IMR-90 (cell line): Measurements from ENCODE around the gene CREG2. TPM values are rescaled to one million over a fixed set of nuclear protein-coding genes. Genes with fewer than 3 reads are reported as not detected.

Source experiments
- ATAC-seq: fragments of 200-7000 bp; cut with Tn5 transposase; 2 replicates; pipeline ENCODE4 v1.9.1; 2020; ENCODE audit warnings: low read depth, mild to moderate bottlenecking, moderate library complexity
- BruUV-seq: library from RNA; stranded (reverse); fragments of 400-500 nt; replicated peaks from 2 replicates; lab custom pipeline; 2021; lab: Mats Ljungman, UMichigan
- CTCF ChIA-PET: fragments of 300-600 bp; formaldehyde crosslinking; extraction: SDS; loops from one replicate; lab custom pipeline; 2021; ENCODE audit warnings: antibody characterized with exemption; lab: Yijun Ruan, JAX
- POLR2A ChIA-PET: fragments of 300-600 bp; sonication (Branson Sonifier 250); formaldehyde crosslinking; loops from one replicate; lab custom pipeline; 2022; ENCODE audit warnings: antibody characterized with exemption; ENCODE audit not compliant: unreplicated experiment; lab: Charles Lee
- DNase-seq: peaks from one replicate; pipeline ENCODE4 v3.0.0; 2013
- H2AFZ ChIP-seq: replicated peaks from 2 replicates; pipeline ENCODE3; 2013; ENCODE audit warnings: low read length, mild to moderate bottlenecking; ENCODE audit not compliant: poor library complexity
- H2AK5ac ChIP-seq: 2 replicates; pipeline ENCODE4 v1.6.1; 2013; ENCODE audit warnings: low read depth, low read length, inconsistent platforms
- H2AK9ac ChIP-seq: replicated peaks from 2 replicates; pipeline ENCODE3; 2013; ENCODE audit warnings: mild to moderate bottlenecking, low read depth, low read length, moderate library complexity; ENCODE audit not compliant: poor library complexity
- H2BK120ac ChIP-seq: 2 replicates; pipeline ENCODE4 v1.6.1; 2013; ENCODE audit warnings: low read depth, low read length, inconsistent platforms
- H2BK15ac ChIP-seq: 3 replicates; pipeline ENCODE4 v1.6.1; 2013; ENCODE audit warnings: low read depth, low read length, inconsistent platforms
- H2BK20ac ChIP-seq: 2 replicates; pipeline ENCODE4 v1.6.1; 2013; ENCODE audit warnings: low read depth, mild to moderate bottlenecking, inconsistent platforms, low read length, moderate library complexity
- H2BK5ac ChIP-seq: 2 replicates; pipeline ENCODE4 v1.6.1; 2013; ENCODE audit warnings: mild to moderate bottlenecking, low read depth, low read length, inconsistent platforms; ENCODE audit not compliant: poor library complexity, severe bottlenecking
- H3K14ac ChIP-seq: replicated peaks from 2 replicates; pipeline ENCODE4 v1.6.1; 2013; ENCODE audit warnings: low read depth, low read length, inconsistent platforms
- H3K18ac ChIP-seq: 2 replicates; pipeline ENCODE4 v1.6.1; 2013; ENCODE audit warnings: low read depth, low read length, control low read depth
- H3K23ac ChIP-seq: 2 replicates; pipeline ENCODE4 v1.6.1; 2013; ENCODE audit warnings: low read depth, low read length, inconsistent platforms
- H3K27ac ChIP-seq: 2 replicates; pipeline ENCODE4 v1.5.1; 2013; ENCODE audit warnings: mild to moderate bottlenecking, control low read depth, low read length; ENCODE audit not compliant: insufficient read depth
- H3K27me3 ChIP-seq: 2 replicates; pipeline ENCODE4 v1.6.1; 2013; ENCODE audit warnings: low read length; ENCODE audit not compliant: control insufficient read depth, insufficient read depth
- H3K36me3 ChIP-seq: 2 replicates; pipeline ENCODE4 v1.6.1; 2013; ENCODE audit warnings: low read length, mixed read lengths; ENCODE audit not compliant: control insufficient read depth, insufficient read depth
- H3K4ac ChIP-seq: 2 replicates; pipeline ENCODE4 v1.6.1; 2013; ENCODE audit warnings: low read depth, low read length, inconsistent platforms
- H3K4me1 ChIP-seq: 2 replicates; pipeline ENCODE4 v1.6.1; 2013; ENCODE audit warnings: low read length, mixed read lengths; ENCODE audit not compliant: control insufficient read depth, insufficient read depth
- H3K4me2 ChIP-seq: 2 replicates; pipeline ENCODE4 v1.6.1; 2013; ENCODE audit warnings: low read depth, mild to moderate bottlenecking, control low read depth, low read length, moderate library complexity
- H3K4me3 ChIP-seq: 2 replicates; pipeline ENCODE4 v1.5.1; 2013; ENCODE audit warnings: low read depth, mild to moderate bottlenecking, control low read depth, low read length, moderate library complexity; ENCODE audit not compliant: insufficient read depth
- H3K56ac ChIP-seq: 2 replicates; pipeline ENCODE4 v1.6.1; 2013; ENCODE audit warnings: low read length, inconsistent platforms; ENCODE audit not compliant: insufficient read depth; ENCODE audit errors: extremely low read depth
- H3K79me1 ChIP-seq, 2 experiments: 2 replicates each; pipeline ENCODE4 v1.6.1; 2013; ENCODE audit warnings: low read length in 2 of 2, inconsistent platforms in 1 of 2, low read depth in 1 of 2
- H3K9ac ChIP-seq: 2 replicates; pipeline ENCODE4 v1.6.1; 2013; ENCODE audit warnings: low read depth, low read length, control low read depth
- H3K9me1 ChIP-seq: 2 replicates; pipeline ENCODE4 v1.6.1; 2013; ENCODE audit warnings: low read length, inconsistent platforms; ENCODE audit not compliant: insufficient read depth
- H3K9me3 ChIP-seq: 2 replicates; pipeline ENCODE4 v1.6.1; 2013; ENCODE audit warnings: low read length; ENCODE audit not compliant: control insufficient read depth, insufficient read depth
- H4K20me1 ChIP-seq: 2 replicates; pipeline ENCODE4 v1.6.1; 2013; ENCODE audit warnings: low read length, inconsistent platforms; ENCODE audit not compliant: insufficient read depth
- H4K5ac ChIP-seq: 2 replicates; pipeline ENCODE4 v1.6.1; 2013; ENCODE audit warnings: mild to moderate bottlenecking, low read depth, low read length, control low read depth
- H4K8ac ChIP-seq, 2 experiments: 2 replicates each; pipeline ENCODE4 v1.6.1; 2013; ENCODE audit warnings: low read depth in 2 of 2, low read length in 2 of 2, control low read depth in 1 of 2, inconsistent platforms in 1 of 2
- H4K91ac ChIP-seq: 2 replicates; pipeline ENCODE4 v1.6.1; 2013; ENCODE audit warnings: low read depth, low read length, inconsistent platforms; ENCODE audit not compliant: insufficient read depth
- BHLHE40 ChIP-seq: fragments of 150-350 bp; IDR thresholded peaks from 2 replicates; pipeline ENCODE4 v1.6.1; 2016; ENCODE audit warnings: mild to moderate bottlenecking, low read depth, low read length
- CEBPB ChIP-seq: IDR thresholded peaks from 2 replicates; pipeline ENCODE4 v1.6.1; 2012; ENCODE audit warnings: low read depth, low read length, improper control_type of control experiment
- CHD1 ChIP-seq: IDR thresholded peaks from 2 replicates; pipeline ENCODE4 v1.6.1; 2012; ENCODE audit warnings: low read depth, low read length, improper control_type of control experiment
- MAFK ChIP-seq: IDR thresholded peaks from 2 replicates; pipeline ENCODE4 v1.6.1; 2012; ENCODE audit warnings: low read depth, low read length, improper control_type of control experiment
- MAZ ChIP-seq: IDR thresholded peaks from 2 replicates; pipeline ENCODE4 v1.6.1; 2012; ENCODE audit warnings: low read depth, mild to moderate bottlenecking, low read length, improper control_type of control experiment, moderate library complexity, borderline replicate concordance
- MXI1 ChIP-seq: IDR thresholded peaks from 2 replicates; pipeline ENCODE4 v1.6.1; 2012; ENCODE audit warnings: low read depth, mild to moderate bottlenecking, low read length, moderate library complexity, borderline replicate concordance
- NFE2L2 ChIP-seq: fragments of 150-350 bp; IDR thresholded peaks from 2 replicates; pipeline ENCODE4 v1.6.1; 2016; ENCODE audit warnings: low read depth, mild to moderate bottlenecking, low read length
- POLR2A ChIP-seq: IDR thresholded peaks from 2 replicates; pipeline ENCODE4 v1.6.1; 2012; ENCODE audit warnings: mild to moderate bottlenecking, low read depth, low read length
- RAD21 ChIP-seq: IDR thresholded peaks from 2 replicates; pipeline ENCODE4 v1.6.1; 2012; ENCODE audit warnings: low read length, improper control_type of control experiment
- RCOR1 ChIP-seq: IDR thresholded peaks from 2 replicates; pipeline ENCODE4 v1.6.1; 2012; ENCODE audit warnings: mild to moderate bottlenecking, low read length, improper control_type of control experiment; ENCODE audit not compliant: insufficient replicate concordance
- RFX5 ChIP-seq: IDR thresholded peaks from 2 replicates; pipeline ENCODE4 v1.8.0; 2012; ENCODE audit warnings: low read depth, mild to moderate bottlenecking, low read length, moderate library complexity
- USF2 ChIP-seq: fragments of 150-350 bp; IDR thresholded peaks from 2 replicates; pipeline ENCODE4 v1.6.1; 2017; ENCODE audit warnings: mild to moderate bottlenecking, antibody characterized with exemption, low read length, low read depth
- WGBS, 2 experiments: methylation state at CpG; one replicate each; pipeline versions ENCODE4 v1.1.5 to v1.1.7; 2013; ENCODE audit warnings: missing lambda C conversion rate in 2 of 2; ENCODE audit not compliant: insufficient read length in 1 of 2; ENCODE audit errors: extremely low coverage in 2 of 2; 5-methylcytosine and 5-hydroxymethylcytosine counted together
- dilution Hi-C: fragments of 300-500 bp; cut with HindIII; formaldehyde crosslinking; loops from one replicate; pipeline ENCODE4 v1.14.3; 2018; ENCODE audit warnings: low sequenced_read_pairs; ENCODE audit not compliant: unreplicated experiment
- in situ Hi-C: fragments of 300-500 bp; cut with MboI; formaldehyde crosslinking; loops from 3 replicates; pipeline ENCODE4 v1.14.3; 2019; ENCODE audit warnings: low sequenced_read_pairs, inconsistent platforms, mixed read lengths
- intact Hi-C: fragments of 100-400 bp; cut with micrococcal nuclease; formaldehyde crosslinking; loops from 2 replicates; pipeline ENCODE4 v1.10.0; 2022
- polyA plus RNA-seq, 3 experiments: library from polyadenylated mRNA; depleted of rRNA; stranded (reverse); fragments of >200 nt; gene quantifications; 2 replicates each; pipeline ENCODE4 v1.2.3, GENCODE V29; 2012; ENCODE audit warnings: low replicate concordance in 1 of 3
- total RNA-seq: library from RNA; depleted of rRNA; stranded (reverse); fragments of >200 nt; gene quantifications from 2 replicates; pipeline ENCODE4 v1.2.3, GENCODE V29; 2012
- TF ChIP-seq, protein P1 (sequence below): conservative IDR thresholded peaks from 2 replicates; pipeline ENCODE4 v1.5.1; 2012; ENCODE audit warnings: mild to moderate bottlenecking, low read depth, low read length, improper control_type of control experiment
- TF ChIP-seq, protein P2 (sequence below): fragments of 150-350 bp; IDR thresholded peaks from 2 replicates; pipeline ENCODE4 v1.6.1; 2016; ENCODE audit warnings: low read depth, mild to moderate bottlenecking, low read length, moderate library complexity, borderline replicate concordance

CREG2 gene
- total and polyA plus RNA-seq, 2 of the 4 experiments (the other 2 are of a cell fraction), result 0.17 TPM; not detected in 1

DNA sequence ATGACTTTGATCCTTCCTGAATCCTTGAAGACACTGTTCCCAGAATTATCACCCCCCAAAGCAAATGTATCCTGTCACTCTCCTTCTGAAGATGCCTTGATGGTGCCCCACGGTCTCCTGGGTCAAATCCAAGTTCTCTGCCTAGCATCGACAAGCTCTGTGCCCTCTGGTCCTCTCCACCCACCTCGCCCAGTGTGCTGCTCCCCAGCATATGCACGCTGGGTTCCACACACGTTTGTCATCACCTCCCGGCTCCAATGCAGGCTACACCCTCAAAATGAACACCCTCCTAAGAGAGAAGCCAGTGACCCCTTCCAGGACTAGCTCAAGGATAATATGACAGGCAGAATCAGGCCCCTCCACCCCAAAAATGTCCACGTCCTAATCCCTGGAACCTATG, 39.5 kb upstream of the CREG2 start:
- ATAC-seq (no peak), DNase-seq (no peak)
- TF ChIP-seq MXI1 (no peak), BHLHE40 (no peak), NFE2L2 (no peak), RAD21 (no peak), MAZ (no peak), CEBPB (no peak), RCOR1 (no peak), MAFK (no peak), USF2 (no peak), CHD1 (no peak), RFX5 (no peak), POLR2A (no peak)
- TF ChIP-seq, protein P1, sequence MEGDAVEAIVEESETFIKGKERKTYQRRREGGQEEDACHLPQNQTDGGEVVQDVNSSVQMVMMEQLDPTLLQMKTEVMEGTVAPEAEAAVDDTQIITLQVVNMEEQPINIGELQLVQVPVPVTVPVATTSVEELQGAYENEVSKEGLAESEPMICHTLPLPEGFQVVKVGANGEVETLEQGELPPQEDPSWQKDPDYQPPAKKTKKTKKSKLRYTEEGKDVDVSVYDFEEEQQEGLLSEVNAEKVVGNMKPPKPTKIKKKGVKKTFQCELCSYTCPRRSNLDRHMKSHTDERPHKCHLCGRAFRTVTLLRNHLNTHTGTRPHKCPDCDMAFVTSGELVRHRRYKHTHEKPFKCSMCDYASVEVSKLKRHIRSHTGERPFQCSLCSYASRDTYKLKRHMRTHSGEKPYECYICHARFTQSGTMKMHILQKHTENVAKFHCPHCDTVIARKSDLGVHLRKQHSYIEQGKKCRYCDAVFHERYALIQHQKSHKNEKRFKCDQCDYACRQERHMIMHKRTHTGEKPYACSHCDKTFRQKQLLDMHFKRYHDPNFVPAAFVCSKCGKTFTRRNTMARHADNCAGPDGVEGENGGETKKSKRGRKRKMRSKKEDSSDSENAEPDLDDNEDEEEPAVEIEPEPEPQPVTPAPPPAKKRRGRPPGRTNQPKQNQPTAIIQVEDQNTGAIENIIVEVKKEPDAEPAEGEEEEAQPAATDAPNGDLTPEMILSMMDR, result no peak
- TF ChIP-seq, protein P2, sequence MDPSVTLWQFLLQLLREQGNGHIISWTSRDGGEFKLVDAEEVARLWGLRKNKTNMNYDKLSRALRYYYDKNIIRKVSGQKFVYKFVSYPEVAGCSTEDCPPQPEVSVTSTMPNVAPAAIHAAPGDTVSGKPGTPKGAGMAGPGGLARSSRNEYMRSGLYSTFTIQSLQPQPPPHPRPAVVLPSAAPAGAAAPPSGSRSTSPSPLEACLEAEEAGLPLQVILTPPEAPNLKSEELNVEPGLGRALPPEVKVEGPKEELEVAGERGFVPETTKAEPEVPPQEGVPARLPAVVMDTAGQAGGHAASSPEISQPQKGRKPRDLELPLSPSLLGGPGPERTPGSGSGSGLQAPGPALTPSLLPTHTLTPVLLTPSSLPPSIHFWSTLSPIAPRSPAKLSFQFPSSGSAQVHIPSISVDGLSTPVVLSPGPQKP, result no peak
- Histone ChIP-seq H3K4ac (no peak overlapping the region), H2BK120ac (no peak overlapping the region), H3K79me1 (peaks cover 17 to 18% of the 10 kb centered on the region in 2 experiments), H2BK15ac (no peak overlapping the region), H3K18ac (no peak overlapping the region), H3K4me3 (no peak overlapping the region), H2AK9ac (no peak overlapping the region), H3K27ac (no peak overlapping the region), H3K9ac (no peak overlapping the region), H4K20me1 (no peaks in the 10 kb centered on the region), H3K36me3 (no peaks in the 10 kb centered on the region), H2BK20ac (no peak overlapping the region), H3K9me1 (peaks cover 6% of the 10 kb centered on the region), H2AK5ac (no peak overlapping the region), H3K9me3 (no peaks in the 10 kb centered on the region), H4K91ac (no peak overlapping the region), H2AFZ (no peak overlapping the region), H3K4me1 (no peaks in the 10 kb centered on the region), H3K4me2 (no peak overlapping the region), H2BK5ac (no peak overlapping the region), H4K8ac (no peak overlapping the region), H3K23ac (no peak overlapping the region), H3K27me3 (no peaks in the 10 kb centered on the region), H3K14ac (no peak overlapping the region), H3K56ac (no peak overlapping the region), H4K5ac (no peak overlapping the region)
- CTCF ChIA-PET, result no interaction called here
- dilution Hi-C loops, result no loop called here
- BruUV-seq, result no TSS peak
- POLR2A ChIA-PET, result no interaction called here
- in situ Hi-C loops, result loop anchor here (10.0 kb wide), 1 partner anchor 418 kb away; no protein-coding TSS in a partner anchor
- 80% methylated on average over 2 of the region's 7 CpGs; no CpG with 5 or more reads in 1 of the 2 experiments for WGBS, 2 experiments
- intact Hi-C loops, result no loop called here
